ENCODE results near the gene PSTPIP2. TPM values are rescaled to one million over a fixed set of nuclear protein-coding genes. Genes with fewer than 3 reads are reported as not detected.

The PSTPIP2 gene
- total RNA-seq, 2 experiments from 2014 or later: 17.8 TPM

- no peaks in the 10 kb centered on the region for H3K36me3 Mint-ChIP-seq (ENCODE audit: low read depth)
- CTCF ChIA-PET: interaction anchor here (2.0 kb wide), 1 partner anchor 92 kb away, joined by 8 read pairs; no protein-coding TSS in a partner anchor
- POLR2A ChIA-PET: interaction anchor here (0.6 to 1.3 kb wide), 2 partner anchors 12 to 68 kb away, joined by 3 to 5 read pairs; no protein-coding TSS in a partner anchor
- H3K4me3 Mint-ChIP-seq: no peak overlapping the region
- H3K27ac Mint-ChIP-seq: no peak overlapping the region
- peaks cover 4% of the 10 kb centered on the region for H3K4me1 Mint-ChIP-seq (ENCODE audit: low read depth)
- no peaks in the 10 kb centered on the region for H3K27me3 Mint-ChIP-seq
- intact Hi-C loops (cut with micrococcal nuclease): no loop called here
- no peak for TF ChIP-seq CTCF (IDR thresholded peaks at IDR 0.05)
- DNase-seq: no peak
- no peaks in the 10 kb centered on the region for H3K9me3 Mint-ChIP-seq
- ATAC-seq: no peak
These were observed 90.2 kb downstream of the PSTPIP2 start for GRCh38 chr18:45981821-45982220.

GRCh38 chr18:45980229-45980628 lies 91.8 kb downstream of the PSTPIP2 start:
- TF ChIP-seq CTCF (IDR thresholded peaks at IDR 0.05): no peak
- ATAC-seq (no peak), DNase-seq (no peak)
- ChIA-PET POLR2A (no interaction called here), CTCF (no interaction called here)
- intact Hi-C loops (cut with micrococcal nuclease): no loop called here
- Mint-ChIP-seq H3K36me3 (ENCODE audit: low read depth) (no peaks in the 10 kb centered on the region), H3K27me3 (no peaks in the 10 kb centered on the region), H3K4me1 (ENCODE audit: low read depth) (peaks cover 4% of the 10 kb centered on the region), H3K9me3 (no peaks in the 10 kb centered on the region), H3K27ac (no peak overlapping the region), H3K4me3 (no peak overlapping the region)

DNA sequence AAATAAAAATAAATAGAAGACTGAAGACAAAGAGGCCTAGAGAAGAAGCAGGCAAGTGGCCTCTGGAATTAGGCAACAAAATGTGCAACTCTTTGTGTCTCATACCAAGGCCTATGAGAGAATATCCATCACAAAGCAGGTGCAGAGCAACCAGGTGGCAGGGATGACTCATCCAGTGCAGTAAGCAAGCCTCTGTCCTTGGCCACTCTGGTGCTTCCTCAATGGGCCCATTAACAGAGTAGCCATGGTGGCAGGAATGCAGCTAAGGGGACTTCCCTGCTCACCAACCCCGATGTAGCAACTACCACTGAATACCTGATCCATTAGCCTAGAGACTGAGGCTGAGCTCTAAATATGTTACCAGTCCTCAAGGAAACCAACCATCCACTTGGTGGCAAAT lies 94.0 kb downstream of the PSTPIP2 start:
- no peaks in the 10 kb centered on the region for H3K27me3 Mint-ChIP-seq
- no peak overlapping the region for H3K27ac Mint-ChIP-seq
- intact Hi-C loops (cut with micrococcal nuclease): no loop called here
- H3K9me3 Mint-ChIP-seq: no peaks in the 10 kb centered on the region
- ChIA-PET CTCF (interaction anchor here (0.8 to 1.7 kb wide), 2 partner anchors 10 to 95 kb away, joined by 4 to 11 read pairs; no protein-coding TSS in a partner anchor), POLR2A (no interaction called here)
- H3K36me3 Mint-ChIP-seq (ENCODE audit: low read depth): no peaks in the 10 kb centered on the region
- TF ChIP-seq CTCF (IDR thresholded peaks at IDR 0.05): no peak
- DNase-seq: no peak
- no peak for ATAC-seq
- no peak overlapping the region for H3K4me3 Mint-ChIP-seq
- peaks cover 7% of the 10 kb centered on the region for H3K4me1 Mint-ChIP-seq (ENCODE audit: low read depth)

DNA sequence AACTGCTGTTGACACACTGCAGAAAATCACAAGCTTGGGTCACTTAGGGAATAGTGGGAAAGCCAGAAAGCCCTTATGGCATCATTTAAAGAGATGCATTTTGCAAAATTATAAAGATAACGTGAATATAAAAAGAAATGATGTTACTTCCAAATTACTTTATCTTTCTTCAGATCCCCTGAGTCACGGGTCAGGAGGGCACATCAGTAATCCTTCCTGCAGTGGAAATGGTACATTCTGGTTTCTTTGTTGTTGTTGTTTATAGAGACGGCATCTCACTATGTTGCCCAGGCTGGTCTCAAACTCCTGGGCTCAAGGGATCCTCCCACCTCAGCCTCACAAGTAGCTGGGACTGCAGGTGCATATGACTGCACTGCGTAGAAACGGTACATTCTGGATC lies 95.1 kb downstream of the PSTPIP2 start:
- ChIA-PET CTCF (interaction anchor here (1.0 to 3.7 kb wide), 2 partner anchors 54 to 97 kb away, joined by 3 to 42 read pairs; no protein-coding TSS in a partner anchor), POLR2A (interaction anchor here (0.6 kb wide), 1 partner anchor 95 kb away, joined by 3 read pairs; the partner anchor contains the start of gene PSTPIP2)
- H3K27me3 Mint-ChIP-seq: no peaks in the 10 kb centered on the region

More for the DNA sequence above, 95.1 kb downstream of the PSTPIP2 start:
- intact Hi-C loops (cut with micrococcal nuclease): no loop called here
- ATAC-seq (no peak), DNase-seq (no peak)
- Mint-ChIP-seq H3K36me3 (ENCODE audit: low read depth) (no peaks in the 10 kb centered on the region), H3K4me1 (ENCODE audit: low read depth) (peaks cover 9% of the 10 kb centered on the region), H3K27ac (no peak overlapping the region), H3K4me3 (no peak overlapping the region), H3K9me3 (no peaks in the 10 kb centered on the region)
- no peak for TF ChIP-seq CTCF (IDR thresholded peaks at IDR 0.05)
